Stromal cell of bone marrow (primary cell): Measurements from ENCODE around the gene NELFCD.

Experiments used
- DNase-seq: peaks from one replicate; pipeline ENCODE4 v3.0.0-alpha.2; 2012; ENCODE audit warnings: low read depth

NELFCD gene

GRCh38 chr20:58994390-58995159, 13.5 kb downstream of the NELFCD start:
- no peak for DNase-seq

- no peak for DNase-seq
Measured at GRCh38 chr20:58995461-58996225, 14.6 kb downstream of the NELFCD start.

- no peak for DNase-seq
Measured at GRCh38 chr20:58996226-58996611, 15.2 kb downstream of the NELFCD start.

GRCh38 chr20:58997141-58997770, 16.2 kb downstream of the NELFCD start:
- no peak for DNase-seq

- DNase-seq, result no peak
Measured at GRCh38 chr20:58998656-58999055, 17.6 kb downstream of the NELFCD start.

GRCh38 chr20:59000326-59000725, 19.3 kb downstream of the NELFCD start:
- DNase-seq, result no peak

- DNase-seq, result no peak
Measured at GRCh38 chr20:59001068-59001448, 20.0 kb downstream of the NELFCD start.

GRCh38 chr20:59001449-59002171, 20.6 kb downstream of the NELFCD start:
- DNase-seq, result no peak

- no peak for DNase-seq
Measured at GRCh38 chr20:59002388-59002787, 21.3 kb downstream of the NELFCD start.

- DNase-seq, result no peak
Measured at GRCh38 chr20:59002874-59003399, 21.9 kb downstream of the NELFCD start.

GRCh38 chr20:59003836-59004492, 22.9 kb downstream of the NELFCD start:
- no peak for DNase-seq

- no peak for DNase-seq
Measured at GRCh38 chr20:59004493-59004762, 23.4 kb downstream of the NELFCD start.

- no peak for DNase-seq
Measured at GRCh38 chr20:59004763-59005522, 23.9 kb downstream of the NELFCD start.

- DNase-seq, result no peak
Measured at GRCh38 chr20:59005523-59006166, 24.6 kb downstream of the NELFCD start.

GRCh38 chr20:59006167-59006863, 25.3 kb downstream of the NELFCD start:
- no peak for DNase-seq

- DNase-seq, result no peak
Measured at GRCh38 chr20:59006864-59007664, 26.0 kb downstream of the NELFCD start, which contains the start of gene CTSZ. CTSZ (minus strand) TSS chr20:59007254; CDS start chr20:59007128, 126 bp downstream.

GRCh38 chr20:59007665-59008511, 26.8 kb downstream of the NELFCD start:
- DNase-seq, result no peak
